Stimulated activated CD4-positive, alpha-beta T cell treated with anti-CD3 and anti-CD28 coated beads, Interleukin-4, amount 100 ng/mL, for 48 hours (primary cell): ENCODE data around the gene SEPHS2.

ENCODE experiments used
- DNase-seq, 2 donors: peaks; one replicate each; pipeline ENCODE4 v3.0.0-alpha.2; 2020; ENCODE audit warnings: low read depth in 2 of 2

SEPHS2 gene

DNA sequence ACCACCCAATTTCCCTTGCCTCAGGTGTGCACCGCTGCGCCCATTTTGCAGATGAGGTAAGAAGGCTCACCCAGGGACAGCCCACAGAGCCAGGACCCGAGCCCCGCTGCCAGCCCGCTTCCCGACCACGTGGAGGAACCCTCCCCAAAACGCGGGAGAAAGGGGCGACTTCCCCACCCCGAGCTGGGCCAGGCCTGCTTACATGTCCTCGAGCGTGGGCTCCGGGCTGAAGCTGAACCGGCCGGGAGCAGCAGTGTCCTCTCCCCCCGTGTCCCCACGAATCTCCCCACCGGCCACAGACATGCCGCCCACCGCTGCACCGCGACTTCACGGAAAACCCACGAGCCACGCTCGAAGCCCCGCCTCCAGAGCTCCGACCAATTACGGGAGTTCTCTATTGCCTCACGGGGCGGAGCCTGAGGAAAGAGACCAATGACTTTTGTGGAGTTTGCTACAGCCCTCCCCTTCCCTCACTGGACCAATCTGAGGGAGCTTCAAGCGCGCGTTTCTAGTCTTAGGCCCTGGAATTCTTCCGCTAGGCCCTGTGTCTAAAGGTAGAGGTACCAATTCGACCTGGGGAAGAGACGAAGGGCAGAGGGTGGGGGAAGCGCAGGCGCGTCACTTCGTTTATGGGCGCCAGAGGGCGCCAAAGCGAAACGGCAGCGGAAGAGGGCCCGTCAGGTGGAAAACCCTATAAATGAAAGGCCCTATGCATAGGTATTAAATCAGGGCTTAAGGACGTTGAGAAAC lies 15.8 kb downstream of the SEPHS2 start, which contains the start of gene DCTPP1:
TSS of gene DCTPP1 (minus strand) at position 353 of the 750 bp plus-strand sequence. CDS start at position 303, 50 bp downstream.
- DNase-seq: peak; percentile 90 to 96

DNA sequence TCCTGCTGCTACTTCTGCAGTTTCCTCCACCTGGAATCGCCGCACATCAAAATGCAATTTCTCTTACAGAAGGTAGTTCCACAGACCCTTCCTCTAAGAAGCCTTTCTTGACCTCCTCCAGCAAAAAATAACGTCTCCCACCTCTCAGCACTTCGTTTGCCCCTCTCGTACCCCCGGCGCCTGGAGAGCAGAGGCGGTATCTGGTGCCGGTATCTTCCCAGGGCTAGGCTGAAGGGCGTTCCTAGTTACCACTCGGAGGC lies 16.3 kb downstream of the SEPHS2 start:
- DNase-seq: no peak

DNA sequence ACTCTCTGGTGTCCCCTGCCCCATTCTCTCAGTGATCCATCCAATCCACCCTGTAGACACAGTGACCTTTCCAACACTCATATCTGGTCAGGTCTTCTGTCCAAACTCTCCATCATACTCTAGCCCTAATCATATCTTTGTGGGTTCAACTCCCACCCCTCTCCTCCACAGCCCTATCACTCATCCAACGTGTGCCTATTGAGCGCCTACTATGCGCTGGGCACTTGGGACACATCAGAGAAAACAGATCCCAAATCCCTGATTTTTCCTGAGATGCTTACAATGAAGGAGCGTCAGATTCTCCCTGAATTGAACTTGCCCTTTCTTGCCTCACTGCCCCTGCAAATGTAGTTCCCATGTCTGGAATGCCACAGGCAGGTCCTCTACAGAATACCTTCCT lies 17.6 kb downstream of the SEPHS2 start:
- no peak for DNase-seq

DNA sequence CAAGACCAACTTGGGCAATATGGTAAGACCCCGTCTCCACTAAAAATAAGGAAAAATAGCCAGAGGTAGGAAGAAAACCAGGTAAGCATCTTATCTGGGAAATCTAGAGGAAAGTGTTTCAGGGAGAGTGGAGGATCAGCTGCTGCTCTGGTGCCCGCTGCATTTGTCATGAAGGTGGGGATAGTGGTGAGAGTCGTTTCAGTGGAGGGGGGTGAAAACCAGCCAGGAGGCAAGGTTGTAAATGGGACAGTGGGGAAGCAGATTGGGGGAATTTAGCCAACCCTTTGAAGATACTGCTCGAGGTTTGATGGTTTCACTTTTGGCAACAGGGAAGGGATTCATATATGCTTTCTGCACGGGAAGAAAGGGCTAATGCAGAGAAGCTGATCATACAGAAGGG lies 24.7 kb downstream of the SEPHS2 start:
- DNase-seq: no peak

DNA sequence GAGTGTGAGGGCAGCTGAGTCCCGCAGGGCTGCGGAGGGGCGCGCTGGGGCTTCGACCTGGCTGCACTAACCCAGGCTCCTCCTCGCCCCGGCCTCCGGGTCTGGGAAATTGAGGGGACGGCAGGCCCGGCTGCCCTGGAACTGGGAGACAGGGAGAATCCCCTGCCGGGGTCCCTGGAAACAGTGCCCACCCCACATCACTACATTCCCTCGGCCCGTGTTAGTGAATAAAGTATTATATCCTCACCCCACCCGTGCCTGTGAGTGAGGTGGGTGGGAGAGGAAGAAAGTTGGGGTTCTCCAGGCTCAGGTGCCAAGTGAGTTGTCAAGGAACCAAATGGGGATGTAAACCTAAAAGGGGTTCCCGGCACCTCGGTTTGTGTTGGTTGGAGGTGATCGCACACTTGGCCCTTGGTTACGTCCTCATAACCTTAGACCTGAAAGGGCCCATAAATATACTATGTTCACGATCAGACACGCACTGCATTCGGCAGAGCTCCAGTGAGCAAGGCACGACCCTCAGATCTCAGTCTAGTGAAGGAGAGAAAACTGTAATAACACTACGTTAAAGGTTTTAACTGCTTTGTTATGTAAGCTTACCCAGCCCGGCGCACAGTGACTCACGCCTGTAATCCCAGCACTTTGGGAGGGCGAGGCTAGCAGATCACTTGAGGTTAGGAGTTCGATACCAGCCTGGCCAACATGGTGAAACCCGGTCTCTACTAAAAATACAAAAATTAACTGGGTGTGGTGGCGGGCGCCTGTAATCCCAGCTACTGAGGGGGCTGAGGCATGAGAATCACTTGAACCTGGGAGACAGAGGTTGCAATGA lies 27.1 kb downstream of the SEPHS2 start:
- DNase-seq: no peak

DNA sequence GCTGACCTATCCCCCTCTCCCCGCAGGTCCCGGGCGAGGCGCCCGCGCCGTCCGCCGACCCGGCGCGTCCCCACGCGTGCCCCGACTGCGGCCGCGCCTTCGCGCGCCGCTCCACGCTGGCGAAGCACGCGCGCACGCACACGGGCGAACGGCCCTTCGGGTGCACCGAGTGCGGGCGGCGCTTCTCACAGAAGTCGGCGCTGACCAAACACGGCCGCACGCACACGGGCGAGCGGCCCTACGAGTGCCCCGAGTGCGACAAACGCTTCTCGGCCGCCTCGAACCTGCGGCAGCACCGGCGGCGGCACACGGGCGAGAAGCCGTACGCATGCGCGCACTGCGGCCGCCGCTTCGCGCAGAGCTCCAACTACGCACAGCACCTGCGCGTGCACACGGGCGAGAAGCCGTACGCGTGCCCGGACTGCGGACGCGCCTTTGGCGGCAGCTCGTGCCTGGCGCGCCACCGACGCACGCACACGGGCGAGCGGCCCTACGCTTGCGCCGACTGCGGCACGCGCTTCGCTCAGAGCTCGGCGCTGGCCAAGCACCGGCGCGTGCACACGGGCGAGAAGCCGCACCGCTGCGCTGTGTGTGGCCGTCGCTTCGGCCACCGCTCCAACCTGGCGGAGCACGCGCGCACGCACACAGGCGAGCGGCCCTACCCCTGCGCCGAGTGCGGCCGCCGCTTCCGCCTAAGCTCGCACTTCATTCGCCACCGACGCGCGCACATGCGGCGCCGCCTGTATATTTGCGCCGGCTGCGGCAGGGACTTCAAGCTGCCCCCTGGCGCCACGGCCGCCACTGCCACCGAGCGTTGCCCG lies 27.9 kb downstream of the SEPHS2 start:
- peak; percentile 81 to 84 for DNase-seq

DNA sequence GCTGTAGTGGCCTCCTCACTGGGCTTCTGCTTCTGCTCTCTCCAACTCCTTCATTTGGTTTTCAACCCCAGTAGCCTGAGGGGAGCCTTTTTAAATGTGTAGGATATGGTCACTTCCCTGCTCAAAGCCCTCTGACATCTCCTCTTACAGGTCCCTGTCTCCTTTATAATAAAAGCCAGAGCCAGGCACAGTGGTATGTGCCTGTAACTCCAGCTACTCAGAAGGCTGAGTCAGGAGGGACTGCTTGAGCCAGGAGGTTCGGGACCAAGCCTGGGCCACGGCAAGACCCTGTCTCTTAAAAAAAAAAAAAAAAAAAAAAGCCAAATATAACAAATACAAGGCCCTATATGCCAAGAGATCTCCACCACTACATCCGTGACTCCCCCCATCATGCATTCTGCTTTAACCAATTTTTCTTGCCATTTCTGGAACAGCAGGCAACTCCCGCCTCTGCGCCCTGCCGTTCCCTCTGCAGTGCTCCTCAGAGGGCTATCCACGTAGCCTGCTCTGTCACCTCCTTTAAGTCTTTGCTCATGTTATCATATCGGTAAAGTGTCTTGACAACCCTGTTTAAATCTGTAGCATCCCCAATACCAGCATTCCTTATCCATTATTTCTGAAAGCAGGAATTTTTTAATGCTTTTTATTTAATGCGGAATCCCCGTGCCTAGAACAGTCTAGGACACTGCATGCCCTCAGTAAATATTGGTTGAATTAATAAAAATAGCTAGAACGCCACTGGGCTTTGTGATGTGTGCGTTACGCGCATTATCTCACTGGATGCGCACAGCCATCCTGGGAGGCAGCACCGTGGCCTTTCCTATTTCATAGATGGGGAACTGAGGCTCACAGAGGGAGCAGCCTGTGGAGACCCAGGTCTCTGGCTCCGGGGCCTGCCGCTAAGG lies 28.8 kb downstream of the SEPHS2 start:
- DNase-seq: no peak

DNA sequence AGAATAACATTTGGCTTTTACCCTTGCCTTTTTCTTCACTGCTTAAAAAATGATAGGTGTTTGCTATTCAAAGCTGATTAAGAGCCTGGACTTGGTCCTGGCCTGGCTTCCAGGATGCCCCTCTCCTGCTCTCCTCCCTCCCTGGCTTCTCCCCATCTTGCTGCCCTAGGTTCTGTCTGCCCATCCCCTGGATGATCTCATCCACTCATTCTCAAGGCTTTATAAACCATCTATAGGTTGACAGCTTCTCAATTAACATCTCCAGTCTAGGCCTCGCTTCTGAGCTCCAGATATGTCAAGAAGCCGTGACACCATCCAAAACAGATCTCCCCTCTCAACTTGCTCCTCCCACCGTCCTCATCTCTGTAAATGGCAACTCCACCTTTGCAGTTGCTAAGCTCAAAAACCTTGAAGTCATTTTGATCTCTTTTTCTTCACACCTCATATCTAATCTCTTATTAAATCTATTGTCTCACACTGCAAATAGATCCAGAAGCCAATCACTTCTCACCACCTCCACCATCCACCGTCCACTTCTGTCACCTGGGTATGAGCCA lies 29.5 kb downstream of the SEPHS2 start:
- DNase-seq: no peak

DNA sequence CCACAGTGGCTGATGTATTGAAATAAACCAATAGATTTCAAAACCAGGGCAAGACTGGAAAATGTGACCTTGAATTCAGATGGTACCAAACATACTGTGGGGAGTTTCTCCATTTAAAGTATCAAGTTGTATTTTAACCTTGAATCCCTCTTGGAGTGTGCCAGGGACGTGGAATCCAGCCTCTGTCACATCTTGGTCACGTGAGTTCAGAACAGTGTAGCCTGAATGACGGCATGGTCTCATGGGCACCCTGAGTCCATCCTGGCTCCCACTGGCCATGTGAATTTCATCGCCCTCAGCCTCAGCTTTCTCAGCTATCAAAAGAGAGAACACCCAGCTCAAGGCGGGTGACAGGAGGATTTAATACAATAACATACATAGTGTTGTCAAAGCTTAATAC lies 31.5 kb downstream of the SEPHS2 start:
- no peak for DNase-seq

DNA sequence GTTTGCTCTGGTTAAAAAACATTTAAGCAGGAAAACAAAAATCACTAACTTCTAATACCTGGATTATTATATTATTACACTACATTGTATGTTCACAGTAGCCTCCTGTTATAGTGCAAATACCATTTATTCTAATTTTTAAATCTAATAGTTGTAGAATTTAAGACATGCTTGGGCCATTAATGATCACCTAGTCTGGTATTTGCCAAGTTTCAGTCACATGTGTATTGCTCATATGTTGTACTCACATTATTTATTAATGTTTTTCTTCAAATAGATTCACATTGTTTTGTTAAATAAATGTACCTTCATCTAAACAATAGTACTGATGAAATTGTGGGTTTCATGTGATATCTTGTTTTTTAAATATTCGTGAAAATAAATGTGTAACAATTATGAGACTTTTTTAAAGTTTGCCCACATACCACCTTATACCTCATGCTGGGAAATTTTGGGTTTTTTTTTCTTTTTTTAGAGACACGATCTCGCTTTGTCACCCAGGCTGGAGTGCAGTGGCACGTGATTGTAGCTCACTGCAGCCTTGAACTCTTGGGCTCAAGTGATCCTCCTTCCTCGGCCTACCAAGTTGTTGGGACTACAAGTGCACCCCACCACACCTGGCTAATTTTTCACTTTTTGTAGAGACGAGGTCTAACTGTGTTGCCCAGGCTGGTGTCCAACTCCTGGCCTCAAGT lies 32.4 kb downstream of the SEPHS2 start:
- no peak for DNase-seq

DNA sequence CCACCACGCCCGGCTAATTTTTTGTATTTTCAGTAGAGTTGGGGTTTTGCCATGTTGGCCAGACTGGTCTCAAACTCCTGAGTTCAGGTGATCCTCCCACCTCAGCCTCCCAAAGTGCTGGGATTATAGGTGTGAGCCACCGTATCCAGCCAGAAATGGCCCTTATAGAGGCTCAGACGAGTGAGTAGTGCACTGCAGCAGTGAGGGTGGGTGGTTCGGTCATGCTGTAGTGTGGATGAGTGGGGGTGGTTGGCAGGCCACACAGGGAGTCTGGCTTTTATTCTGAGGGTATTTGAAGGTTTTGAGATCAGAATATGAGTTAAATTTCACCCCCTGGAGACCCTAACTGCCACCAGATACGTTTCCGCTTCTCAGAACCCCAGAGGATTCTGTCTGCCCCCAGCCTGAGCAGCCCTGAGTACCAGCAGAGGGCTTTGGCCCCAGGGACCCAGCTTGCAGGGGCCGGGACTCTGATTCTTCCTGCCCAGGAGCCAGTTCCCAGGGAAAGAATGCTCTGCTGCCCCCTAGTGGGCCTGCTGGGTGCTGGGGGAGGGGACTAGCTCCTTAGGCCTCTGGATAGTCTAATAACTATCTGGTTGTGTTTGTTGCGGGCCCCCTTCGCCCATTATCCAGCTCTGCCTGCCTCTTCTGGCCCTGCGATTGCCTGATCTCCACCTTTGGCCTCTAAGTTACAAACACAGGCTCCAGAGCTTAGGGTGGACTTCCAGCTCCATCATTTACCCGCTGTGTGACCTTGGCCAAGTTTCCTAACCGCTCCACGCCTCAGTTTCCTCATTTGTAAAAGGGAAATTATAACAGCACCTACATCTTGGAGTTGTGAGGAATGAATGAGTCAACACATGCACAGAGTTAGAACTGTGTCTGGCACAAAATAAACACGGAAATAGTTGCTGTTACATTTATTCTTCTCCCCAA lies 36.3 kb downstream of the SEPHS2 start:
- DNase-seq: peak; percentile 88 to 96

DNA sequence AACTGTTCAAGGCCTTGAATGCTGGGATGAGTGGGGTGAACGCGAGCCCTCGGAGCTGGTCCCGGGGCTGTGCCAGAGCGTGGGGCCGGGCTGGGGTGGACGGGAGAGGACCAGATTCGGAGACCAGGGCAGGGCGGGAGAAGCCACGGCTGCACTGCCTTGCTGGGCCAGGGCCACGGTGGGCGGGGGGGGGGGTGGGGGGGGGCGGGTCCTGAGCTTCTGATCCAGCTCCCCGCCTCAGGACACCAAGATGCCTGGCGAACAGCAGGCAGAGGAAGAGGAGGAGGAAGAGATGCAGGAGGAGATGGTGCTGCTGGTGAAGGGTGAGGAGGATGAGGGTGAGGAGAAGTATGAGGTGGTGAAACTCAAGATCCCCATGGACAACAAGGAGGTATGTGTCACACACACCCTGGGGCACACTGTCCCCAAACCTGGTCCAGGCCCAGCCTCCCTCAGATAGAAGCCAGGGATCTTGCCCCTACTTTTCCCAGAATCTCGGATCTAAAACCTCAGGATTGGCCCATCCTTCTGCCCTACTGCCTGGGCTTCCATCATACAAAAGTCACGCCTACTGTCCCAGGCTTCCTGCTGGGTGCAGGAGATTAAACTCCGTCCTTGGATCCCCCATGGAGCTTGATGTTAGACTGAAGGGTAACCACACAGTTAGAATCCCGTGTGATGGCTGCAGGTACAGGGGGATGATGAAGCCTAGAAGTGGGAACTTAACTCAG lies 37.7 kb downstream of the SEPHS2 start:
- DNase-seq: no peak

DNA sequence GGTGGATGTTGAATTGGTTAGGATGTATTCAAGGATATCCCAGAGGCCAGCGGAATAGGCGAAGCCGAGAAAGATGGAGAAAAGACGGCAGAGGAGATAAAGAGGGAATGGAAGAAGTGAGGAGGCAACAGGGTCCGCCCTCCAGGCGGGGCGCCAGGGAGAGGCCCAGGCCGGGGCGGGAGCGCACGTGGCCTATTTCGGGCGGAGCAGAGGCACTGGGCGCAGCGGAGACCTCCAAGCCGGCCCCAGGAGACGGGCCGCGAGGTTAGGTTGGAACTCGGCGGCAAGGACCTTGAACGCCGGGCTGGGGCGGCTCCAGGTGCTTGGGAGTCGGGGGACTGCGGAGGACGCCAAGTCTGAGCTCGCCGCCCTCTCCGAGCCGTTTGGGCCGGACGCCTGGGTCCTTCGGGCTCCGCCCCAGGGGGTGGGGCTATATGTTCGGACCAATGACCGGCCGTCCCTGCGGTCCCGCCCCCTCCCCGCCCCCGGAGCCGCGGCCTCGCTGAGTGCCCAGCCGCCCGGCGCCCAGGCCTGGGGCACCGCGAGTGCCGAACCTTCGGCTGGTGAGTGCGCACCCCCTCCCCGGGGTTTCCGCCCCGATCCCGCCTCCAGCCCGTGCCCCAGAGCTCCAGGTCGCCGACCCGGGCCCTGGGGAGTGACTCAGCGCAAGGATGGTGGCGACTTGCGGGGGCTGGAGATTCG lies 38.4 kb downstream of the SEPHS2 start, which contains the start of gene ZNF771:
TSS of gene ZNF771 (plus strand) at position 505 of the 702 bp plus-strand sequence. CDS start 448 bp downstream, outside the sequence.
- peak; percentile 92 to 96 for DNase-seq

DNA sequence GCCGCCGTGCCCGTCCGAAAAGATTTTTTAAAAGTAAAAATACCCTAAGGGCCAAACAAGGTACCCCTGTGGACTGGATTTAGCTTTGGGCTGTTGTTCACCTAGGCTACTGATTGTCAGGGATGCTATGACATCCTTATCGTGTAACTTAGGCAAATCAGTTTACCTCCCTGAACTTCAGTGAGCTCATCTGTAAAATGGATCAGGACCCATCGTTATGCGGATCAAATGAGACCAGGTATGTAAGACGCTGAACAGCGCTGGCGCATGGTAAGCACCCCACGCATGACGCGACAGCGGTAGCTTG lies 38.9 kb downstream of the SEPHS2 start:
- DNase-seq: no peak

DNA sequence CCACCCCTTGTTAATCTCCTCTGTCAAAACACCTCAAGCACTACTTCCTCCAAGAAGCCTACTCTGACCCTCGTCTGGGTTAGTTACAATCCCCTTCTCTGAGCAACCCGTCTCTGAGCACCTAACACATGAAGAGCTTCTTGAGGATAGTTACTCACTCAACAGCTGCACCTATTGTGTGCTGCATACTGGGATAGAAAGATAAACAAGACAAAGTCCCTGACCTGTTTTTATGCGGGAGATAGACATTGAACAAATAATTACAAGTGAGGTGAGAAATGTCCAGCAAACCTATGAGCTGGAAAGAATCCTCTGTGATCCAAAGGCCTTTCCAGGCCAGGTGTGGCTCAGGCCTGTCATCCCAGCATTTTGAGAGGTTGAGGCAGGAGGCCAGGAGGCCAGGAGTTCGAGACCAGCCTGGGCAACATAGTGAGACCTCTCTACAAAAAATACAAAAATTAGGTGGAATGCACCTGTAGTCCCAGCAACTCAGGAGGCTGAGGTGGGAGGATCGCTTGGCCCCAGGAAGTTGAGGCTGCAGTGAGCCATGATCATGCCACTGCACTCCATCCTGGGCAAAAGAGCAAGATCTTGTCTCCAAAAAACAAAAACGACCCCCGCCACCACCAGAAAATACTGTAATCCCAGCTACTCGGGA lies 43.8 kb downstream of the SEPHS2 start:
- no peak for DNase-seq

DNA sequence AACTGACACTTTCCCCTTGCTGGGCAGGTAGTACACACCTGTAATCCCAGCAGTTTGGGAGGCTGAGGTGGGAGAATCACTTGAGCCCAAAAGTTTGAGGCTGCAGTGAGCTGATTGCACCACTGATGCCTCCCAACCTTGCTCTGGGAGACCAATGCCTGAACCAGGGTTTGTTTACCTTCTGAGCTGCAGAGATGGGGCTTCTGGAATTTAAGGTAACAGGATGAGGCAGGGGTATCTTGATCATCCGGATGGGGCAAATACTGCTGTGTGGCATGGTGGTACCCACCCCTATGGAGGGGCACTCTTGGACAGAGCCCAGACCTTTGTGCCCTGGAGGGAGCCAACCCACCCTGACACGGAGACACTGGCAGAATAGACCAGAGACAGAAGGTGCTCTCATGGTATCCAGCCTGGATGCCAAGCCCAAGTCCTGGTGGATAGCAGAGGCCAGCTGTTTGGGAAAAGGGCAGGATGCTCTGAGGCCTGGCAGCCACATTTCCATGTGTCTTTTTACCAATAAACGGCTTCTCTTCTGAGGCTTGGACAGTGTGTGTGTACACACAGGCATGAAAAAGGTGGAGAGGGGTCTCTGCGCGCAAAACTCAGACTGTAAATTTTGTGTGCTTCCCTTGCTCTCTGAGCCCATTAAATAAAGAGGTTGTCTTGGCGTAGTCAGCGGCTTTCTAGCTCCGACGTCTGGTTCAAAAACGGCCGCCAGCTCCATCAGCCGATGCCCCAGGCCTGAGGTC lies 46.1 kb downstream of the SEPHS2 start:
- no peak for DNase-seq
